Fibroblast of the aortic adventitia (primary cell): ENCODE data around the gene SOX3. TPM values are rescaled to one million over a fixed set of nuclear protein-coding genes. Genes with fewer than 3 reads are reported as not detected.

Experiments used
- DNase-seq: peaks from one replicate; pipeline ENCODE4 v3.0.0-alpha.2; 2010; ENCODE audit warnings: low read depth
- H3K4me3 ChIP-seq: 2 replicates; pipeline ENCODE4 v1.5.1; 2011; ENCODE audit warnings: low read depth, mild to moderate bottlenecking, control low read depth, low read length, moderate library complexity
- CTCF ChIP-seq: IDR thresholded peaks from 2 replicates; pipeline ENCODE4 v1.5.1; 2011; ENCODE audit warnings: mild to moderate bottlenecking, low read length, control low read depth, inconsistent platforms; ENCODE audit not compliant: insufficient read depth
- total RNA-seq: library from RNA; depleted of rRNA; stranded (reverse); fragments of >200 nt; gene quantifications from 2 replicates; pipeline ENCODE4 v1.2.3, GENCODE V29; 2012; ENCODE audit warnings: low replicate concordance

The SOX3 gene
- total RNA-seq, 1 donor, result not detected

- DNase-seq, result no peak
- no peak overlapping the region for H3K4me3 ChIP-seq
- TF ChIP-seq CTCF, result no peak
Observed at GRCh38 chrX:140500441-140500840, 4.4 kb downstream of the SOX3 start.

- no peak for TF ChIP-seq CTCF
- DNase-seq, result no peak
- H3K4me3 ChIP-seq, result no peak overlapping the region
Observed at GRCh38 chrX:140495739-140496138, 9.1 kb downstream of the SOX3 start.

GRCh38 chrX:140492066-140492994, 12.5 kb downstream of the SOX3 start:
- no peak for DNase-seq
- TF ChIP-seq CTCF, result no peak
- no peak overlapping the region for H3K4me3 ChIP-seq

- no peak for DNase-seq
- no peak for TF ChIP-seq CTCF
- no peak overlapping the region for H3K4me3 ChIP-seq
Observed at GRCh38 chrX:140480765-140481164, 24.1 kb downstream of the SOX3 start.

GRCh38 chrX:140477987-140478386, 26.9 kb downstream of the SOX3 start:
- TF ChIP-seq CTCF, result no peak
- H3K4me3 ChIP-seq, result no peak overlapping the region
- DNase-seq, result no peak

GRCh38 chrX:140475025-140475424, 29.8 kb downstream of the SOX3 start:
- H3K4me3 ChIP-seq, result no peak overlapping the region
- TF ChIP-seq CTCF, result no peak
- no peak for DNase-seq

- no peak for DNase-seq
- no peak for TF ChIP-seq CTCF
- H3K4me3 ChIP-seq, result no peak overlapping the region
Observed at GRCh38 chrX:140467211-140467610, 37.7 kb downstream of the SOX3 start.
